MCF 10A (cell line): ENCODE measurements around the gene LY6G5C. TPM values are rescaled to one million over a fixed set of nuclear protein-coding genes. Genes with fewer than 3 reads are reported as not detected.
A peak's percentile ranks its signal among the peaks of the same experiment; 100 is the strongest.

ENCODE experiments used
- BruUV-seq: library from RNA; stranded (reverse); fragments of 400-500 nt; replicated peaks from 2 replicates; lab custom pipeline; 2021; lab: Mats Ljungman, UMichigan
- CTCF ChIA-PET: fragments of 300-600 bp; sonication (Branson Sonifier 250); formaldehyde crosslinking; extraction: SDS; loops from one replicate; lab custom pipeline; 2021; ENCODE audit warnings: antibody characterized with exemption, inconsistent platforms; lab: Yijun Ruan, JAX
- POLR2A ChIA-PET: fragments of 300-600, 350-650 bp; sonication (Branson Sonifier 250); formaldehyde crosslinking; extraction: SDS; loops from one replicate; lab custom pipeline; 2020; ENCODE audit warnings: antibody characterized with exemption, inconsistent platforms; lab: Yijun Ruan, JAX
- DNase-seq: peaks from one replicate; pipeline ENCODE4 v3.0.0-alpha.2; 2018; ENCODE audit not compliant: unreplicated experiment
- H3K27ac Mint-ChIP-seq: one replicate; pipeline ENCODE4 v1.8.0; 2022; ENCODE audit warnings: mild to moderate bottlenecking, low read depth, mixed read lengths; ENCODE audit not compliant: unreplicated experiment
- H3K27me3 Mint-ChIP-seq: one replicate; pipeline ENCODE4 v1.8.0; 2022; ENCODE audit warnings: mixed read lengths; ENCODE audit not compliant: insufficient read depth, unreplicated experiment
- H3K36me3 Mint-ChIP-seq: one replicate; pipeline ENCODE4 v1.8.0; 2022; ENCODE audit warnings: mild to moderate bottlenecking, moderate library complexity, mixed read lengths; ENCODE audit not compliant: insufficient read depth, unreplicated experiment
- H3K4me1 Mint-ChIP-seq: one replicate; pipeline ENCODE4 v1.8.0; 2022; ENCODE audit warnings: mixed read lengths; ENCODE audit not compliant: insufficient read depth, unreplicated experiment
- H3K4me3 Mint-ChIP-seq: one replicate; pipeline ENCODE4 v1.8.0; 2022; ENCODE audit warnings: mild to moderate bottlenecking, moderate library complexity, mixed read lengths; ENCODE audit not compliant: unreplicated experiment
- H3K9me3 Mint-ChIP-seq: one replicate; pipeline ENCODE4 v1.8.0; 2022; ENCODE audit warnings: mixed read lengths; ENCODE audit not compliant: unreplicated experiment
- CTCF ChIP-seq: fragments of 200-600 bp; IDR thresholded peaks from one replicate; pipeline ENCODE4 v1.8.0; 2022; ENCODE audit warnings: antibody characterized with exemption, mild to moderate bottlenecking; ENCODE audit not compliant: unreplicated experiment
- intact Hi-C: fragments of 100-400 bp; cut with micrococcal nuclease; formaldehyde crosslinking; loops from 2 replicates; pipeline ENCODE4 v1.14.1; 2022
- total RNA-seq: library from RNA; stranded (reverse); gene quantifications from 2 replicates; pipeline ENCODE4 v1.2.3, GENCODE V29; 2022

Gene LY6G5C
- total RNA-seq, 1 experiment from 2014 or later: 1.4 TPM

GRCh38 chr6:31639043-31639442 lies 41.8 kb downstream of the LY6G5C start:
- DNase-seq: no peak
- no peaks in the 10 kb centered on the region for H3K9me3 Mint-ChIP-seq
- no TSS peak for BruUV-seq
- ChIA-PET POLR2A (interaction anchor here (4.7 to 6.2 kb wide), 2 partner anchors 13 to 16 kb away, joined by 50 to 59 read pairs; partner anchors contain the start of genes BAG6 and PRRC2A), CTCF (no interaction called here)
- no peak for TF ChIP-seq CTCF
- H3K4me3 Mint-ChIP-seq: no peak overlapping the region
- H3K36me3 Mint-ChIP-seq: peaks cover 78% of the 10 kb centered on the region
- no peaks in the 10 kb centered on the region for H3K4me1 Mint-ChIP-seq
- intact Hi-C loops: no loop called here
- H3K27me3 Mint-ChIP-seq: no peaks in the 10 kb centered on the region
- no peak overlapping the region for H3K27ac Mint-ChIP-seq

DNA sequence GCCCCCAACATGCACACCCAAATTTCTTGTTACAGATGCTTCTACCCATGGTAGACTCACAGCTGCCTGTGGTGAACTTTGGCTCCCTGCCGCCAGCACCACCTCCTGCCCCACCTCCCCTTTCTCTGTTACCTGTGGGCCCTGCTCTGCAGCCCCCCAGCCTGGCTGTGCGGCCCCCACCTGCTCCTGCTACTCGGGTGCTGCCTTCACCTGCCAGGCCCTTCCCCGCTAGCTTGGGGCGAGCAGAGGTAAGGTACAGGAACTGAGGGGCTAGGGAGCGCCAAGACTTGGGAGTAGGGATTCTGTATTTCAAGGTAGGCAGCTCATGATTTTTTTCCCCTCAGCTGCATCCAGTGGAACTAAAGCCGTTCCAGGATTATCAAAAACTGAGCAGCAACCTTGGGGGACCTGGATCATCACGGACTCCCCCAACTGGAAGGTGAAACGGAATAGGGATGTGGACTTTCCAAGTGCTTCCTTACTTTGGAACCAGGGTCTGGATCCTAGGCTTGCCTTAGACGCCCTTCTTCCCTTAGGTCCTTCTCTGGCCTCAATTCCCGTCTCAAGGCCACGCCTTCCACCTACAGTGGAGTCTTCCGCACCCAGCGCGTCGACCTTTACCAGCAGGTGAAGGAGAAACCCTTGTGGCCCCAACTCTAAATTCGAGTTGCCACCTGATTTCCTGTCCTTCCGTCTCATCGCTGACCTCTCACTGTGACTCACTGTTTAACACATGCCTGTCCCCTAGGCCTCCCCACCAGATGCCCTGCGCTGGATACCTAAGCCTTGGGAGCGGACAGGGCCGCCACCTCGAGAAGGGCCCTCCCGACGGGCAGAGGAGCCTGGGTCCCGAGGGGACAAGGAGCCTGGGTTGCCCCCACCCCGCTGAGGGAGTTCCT lies 43.9 kb downstream of the LY6G5C start:
- Mint-ChIP-seq H3K27ac (peak overlapping the region; percentile 27), H3K9me3 (no peaks in the 10 kb centered on the region), H3K4me1 (no peaks in the 10 kb centered on the region), H3K27me3 (no peaks in the 10 kb centered on the region), H3K4me3 (no peak overlapping the region), H3K36me3 (peaks cover 82% of the 10 kb centered on the region)
- no peak for DNase-seq
- POLR2A ChIA-PET: interaction anchor here (1.6 to 6.2 kb wide), 2 partner anchors 13 to 15 kb away, joined by 8 to 50 read pairs; partner anchors contain the start of gene PRRC2A
- intact Hi-C loops: no loop called here
- CTCF ChIA-PET: interaction anchor here (0.6 to 0.8 kb wide), 2 partner anchors 11 to 13 kb away, joined by 4 to 5 read pairs; no protein-coding TSS in a partner anchor
- no peak for TF ChIP-seq CTCF
- BruUV-seq: TSS peak; percentile 17

DNA sequence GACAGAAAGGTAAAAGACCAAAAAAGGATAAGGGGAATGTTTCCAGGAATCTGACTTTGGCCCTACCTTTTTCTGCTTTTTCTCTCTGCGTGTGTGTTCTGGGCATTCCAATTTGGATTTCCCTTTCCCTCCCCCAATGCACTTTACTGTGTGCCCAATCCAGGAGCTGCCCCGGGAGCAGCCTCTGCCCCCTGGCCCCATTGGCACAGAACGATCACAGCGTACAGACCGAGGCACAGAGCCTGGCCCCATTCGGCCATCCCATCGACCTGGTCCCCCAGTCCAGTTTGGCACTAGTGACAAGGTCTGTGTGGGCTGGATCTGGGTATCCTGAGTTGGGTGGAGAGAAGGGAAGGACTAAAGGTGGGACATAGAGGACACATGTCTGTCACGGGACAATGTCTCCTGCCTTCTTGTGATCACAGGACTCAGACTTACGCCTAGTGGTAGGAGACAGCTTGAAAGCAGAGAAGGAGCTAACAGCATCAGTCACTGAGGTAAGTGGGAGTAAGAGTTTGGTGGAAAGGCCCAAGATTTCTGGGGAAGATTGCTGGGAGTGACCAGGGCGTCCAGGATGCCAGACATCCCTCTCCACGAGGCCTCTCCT lies 45.8 kb downstream of the LY6G5C start:
- H3K36me3 Mint-ChIP-seq: peaks cover 83% of the 10 kb centered on the region
- no peaks in the 10 kb centered on the region for H3K4me1 Mint-ChIP-seq
- H3K27me3 Mint-ChIP-seq: no peaks in the 10 kb centered on the region
- no peak overlapping the region for H3K4me3 Mint-ChIP-seq
- intact Hi-C loops: no loop called here
- no peak for TF ChIP-seq CTCF
- POLR2A ChIA-PET: interaction anchor here (0.8 to 3.0 kb wide), 2 partner anchors 13 to 26 kb away, joined by 3 to 10 read pairs; partner anchors contain the start of gene C6orf47
- no TSS peak for BruUV-seq
- H3K27ac Mint-ChIP-seq: no peak overlapping the region
- H3K9me3 Mint-ChIP-seq: no peaks in the 10 kb centered on the region
- CTCF ChIA-PET: interaction anchor here (1.0 kb wide), 1 partner anchor 8 kb away, joined by 3 read pairs; no protein-coding TSS in a partner anchor
- DNase-seq: no peak

DNA sequence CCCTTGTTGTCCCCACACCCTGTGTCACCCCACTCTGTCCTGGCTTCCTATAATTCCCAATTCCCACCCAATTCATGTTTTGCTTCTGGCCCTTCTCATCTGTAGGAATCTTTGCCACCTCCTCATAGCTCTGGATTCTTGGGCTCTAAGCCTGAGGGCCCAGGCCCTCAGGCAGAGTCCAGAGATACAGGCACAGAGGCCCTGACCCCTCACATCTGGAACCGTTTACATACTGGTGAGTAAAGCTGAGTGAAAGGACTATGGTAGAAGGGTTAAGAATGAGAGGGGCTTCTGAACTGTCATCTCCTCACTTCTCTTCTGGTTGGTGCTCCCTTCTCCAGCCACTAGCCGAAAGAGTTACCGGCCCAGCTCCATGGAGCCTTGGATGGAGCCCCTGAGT lies 46.7 kb downstream of the LY6G5C start:
- Mint-ChIP-seq H3K27me3 (no peaks in the 10 kb centered on the region), H3K9me3 (no peaks in the 10 kb centered on the region), H3K27ac (no peak overlapping the region), H3K4me1 (no peaks in the 10 kb centered on the region), H3K4me3 (no peak overlapping the region), H3K36me3 (peaks cover 93% of the 10 kb centered on the region)
- no peak for TF ChIP-seq CTCF
- DNase-seq: no peak
- intact Hi-C loops: no loop called here
- POLR2A ChIA-PET: interaction anchor here (1.0 to 3.0 kb wide), 2 partner anchors 12 to 19 kb away, joined by 3 to 10 read pairs; no protein-coding TSS in a partner anchor
- BruUV-seq: no TSS peak
- CTCF ChIA-PET: interaction anchor here (0.7 to 1.0 kb wide), 2 partner anchors 49 to 66 kb away, joined by 3 read pairs; no protein-coding TSS in a partner anchor
